ENCODE results near the gene SLC5A2. TPM values are rescaled to one million over a fixed set of nuclear protein-coding genes. Genes with fewer than 3 reads are reported as not detected.

SLC5A2 gene
- total RNA-seq, 1 donor, result not detected

Other genes with a start within 250 kb of the SLC5A2 start
- 0.36 TPM in 1 of 2 replicates, not detected in the other for gene ITGAM, start 223.1 kb upstream of the SLC5A2 start, total RNA-seq
- gene ITGAX, start 127.9 kb upstream of the SLC5A2 start, total RNA-seq, result under 0.01 and 0.36 TPM in 2 replicates
- gene ITGAD, start 89.8 kb upstream of the SLC5A2 start, total RNA-seq, result not detected in 2 replicates
- not detected in 2 replicates for gene COX6A2, start 54.8 kb upstream of the SLC5A2 start, total RNA-seq
- 1.1 and 1.2 TPM in 2 replicates for gene ZNF843, start 40.3 kb upstream of the SLC5A2 start, total RNA-seq
- gene ARMC5, start 23.6 kb upstream of the SLC5A2 start, total RNA-seq, result 10.6 and 12.7 TPM in 2 replicates
- gene TGFB1I1, start 11.0 kb upstream of the SLC5A2 start, total RNA-seq, result 60.1 and 70.4 TPM in 2 replicates
- 48.5 and 53.0 TPM in 2 replicates for gene RUSF1, start 25.3 kb downstream of the SLC5A2 start, total RNA-seq
- gene AHSP, start 44.8 kb downstream of the SLC5A2 start, total RNA-seq, result not detected in 2 replicates